Upper lobe of left lung (tissue), 6 donors: ENCODE results near the gene SPRR2F. TPM values are rescaled to one million over a fixed set of nuclear protein-coding genes. Genes with fewer than 3 reads are reported as not detected.
A peak's percentile ranks its signal among the peaks of the same experiment; 100 is the strongest.
"Not testable (repeated sequence)": the region's sequence is repeated elsewhere in the genome, so short reads cannot be mapped to it uniquely, and the experiment has no call there.

ENCODE experiments used
- ATAC-seq, 2 donors: fragments of 200-7000 bp; cut with Tn5 transposase; one replicate each; pipeline ENCODE4 v1.9.1; 2022; ENCODE audit warnings: mild to moderate bottlenecking in 2 of 2, moderate library complexity in 2 of 2; ENCODE audit not compliant: low FRiP score in 2 of 2
- DNase-seq, 2 donors: peaks; one replicate each; pipeline ENCODE4 v3.0.0-alpha.2; 2019 to 2020
- H3K27ac ChIP-seq, 4 donors: fragments of 200-600 bp; sonication (generic); one replicate each; pipeline ENCODE4 v1.5.1; 2016 to 2019
- H3K27me3 ChIP-seq, 4 donors: fragments of 200-600 bp; sonication (generic); one replicate each; pipeline ENCODE4 v1.5.1; 2017 to 2019
- H3K36me3 ChIP-seq, 4 donors: fragments of 200-600 bp; sonication (generic); one replicate each; pipeline ENCODE4 v1.5.1; 2016 to 2019
- H3K4me1 ChIP-seq, 4 donors: fragments of 200-600 bp; sonication (generic); one replicate each; pipeline ENCODE4 v1.5.1; 2018 to 2019
- H3K4me3 ChIP-seq, 4 donors: fragments of 200-600 bp; sonication (generic); one replicate each; pipeline ENCODE4 v1.5.1; 2017 to 2019; ENCODE audit warnings: mild to moderate bottlenecking in 2 of 4, moderate library complexity in 1 of 4
- H3K9me3 ChIP-seq, 4 donors: fragments of 200-600 bp; sonication (generic); one replicate each; pipeline ENCODE4 v1.5.1; 2018 to 2019
- EP300 ChIP-seq, 4 donors: sonication (generic); formaldehyde crosslinking; IDR thresholded peaks; one replicate each; pipeline ENCODE4 v1.5.1; 2017; ENCODE audit warnings: antibody characterized with exemption in 4 of 4, control low read depth in 2 of 4
- POLR2A ChIP-seq, 4 donors: fragments of 450-650 bp; IDR thresholded peaks; one replicate each; pipeline ENCODE4 v1.5.1; 2016 to 2017; ENCODE audit warnings: antibody characterized with exemption in 4 of 4, mild to moderate bottlenecking in 2 of 4
- POLR2AphosphoS5 ChIP-seq, 2 donors: sonication (generic); formaldehyde crosslinking; IDR thresholded peaks; one replicate each; pipeline ENCODE4 v1.5.1; 2017; ENCODE audit warnings: antibody characterized with exemption in 2 of 2
- WGBS, 2 donors: methylation state at CpG; one replicate each; pipeline ENCODE4 v1.1.5; 2017 to 2018; 5-methylcytosine and 5-hydroxymethylcytosine counted together
- total RNA-seq, 6 donors: library from RNA; depleted of rRNA in 4 of 6; stranded (reverse); fragments of >200 nt in 4 of 6; gene quantifications; one replicate each; pipeline versions ENCODE4 v1.1.0 to v1.2.1, GENCODE V29; 2016 to 2021
- TF ChIP-seq, protein P1 (sequence below), 6 experiments: fragments of 450-650 bp in 4 of 6; fragments of 200-600 bp in 2 of 6; sonication (generic) in 2 of 6; IDR thresholded peaks; one replicate each; pipeline ENCODE4 v1.5.1; 2016 to 2019; ENCODE audit warnings: antibody characterized with exemption in 6 of 6
- donor health status: DM: no; HTN: no; CAD: no; lungs with moderate emphysema.
- donor health status: DM: no; HTN: yes; CAD: no; lungs with severe emphysema.

Gene SPRR2F
- total RNA-seq, 6 donors from 2014 or later, result not detected

DNA sequence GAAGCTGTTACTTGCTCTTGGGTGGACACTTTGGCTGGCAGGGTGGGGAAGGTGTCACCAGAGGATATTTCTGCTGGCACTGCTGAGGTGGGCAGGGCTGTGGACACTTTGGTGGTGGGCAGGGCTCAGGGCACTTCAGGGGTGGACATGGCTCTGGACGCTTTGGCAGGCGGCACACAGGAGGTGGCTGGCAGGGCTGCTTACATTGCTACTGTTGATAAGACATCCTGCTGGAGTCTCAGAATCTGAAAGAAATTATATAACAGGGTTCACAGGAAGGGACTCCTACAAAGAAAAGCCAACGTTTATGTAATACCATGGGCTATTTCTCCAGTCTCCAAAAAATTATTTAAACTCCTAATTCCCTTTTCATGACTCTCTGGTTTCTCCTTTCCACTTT, 27.2 kb upstream of the SPRR2F start:
- no peaks in the 10 kb centered on the region for H3K36me3 ChIP-seq
- H3K4me3 ChIP-seq, result no peak overlapping the region
- no peaks in the 10 kb centered on the region for H3K27me3 ChIP-seq
- WGBS, 2 donors, result 53 to 71% methylated on average over 3 of the region's 3 CpGs
- no peaks in the 10 kb centered on the region for H3K9me3 ChIP-seq
- DNase-seq (peak in 1 of 2 donors; percentile 21), ATAC-seq (no peak)
- TF ChIP-seq, protein P1, sequence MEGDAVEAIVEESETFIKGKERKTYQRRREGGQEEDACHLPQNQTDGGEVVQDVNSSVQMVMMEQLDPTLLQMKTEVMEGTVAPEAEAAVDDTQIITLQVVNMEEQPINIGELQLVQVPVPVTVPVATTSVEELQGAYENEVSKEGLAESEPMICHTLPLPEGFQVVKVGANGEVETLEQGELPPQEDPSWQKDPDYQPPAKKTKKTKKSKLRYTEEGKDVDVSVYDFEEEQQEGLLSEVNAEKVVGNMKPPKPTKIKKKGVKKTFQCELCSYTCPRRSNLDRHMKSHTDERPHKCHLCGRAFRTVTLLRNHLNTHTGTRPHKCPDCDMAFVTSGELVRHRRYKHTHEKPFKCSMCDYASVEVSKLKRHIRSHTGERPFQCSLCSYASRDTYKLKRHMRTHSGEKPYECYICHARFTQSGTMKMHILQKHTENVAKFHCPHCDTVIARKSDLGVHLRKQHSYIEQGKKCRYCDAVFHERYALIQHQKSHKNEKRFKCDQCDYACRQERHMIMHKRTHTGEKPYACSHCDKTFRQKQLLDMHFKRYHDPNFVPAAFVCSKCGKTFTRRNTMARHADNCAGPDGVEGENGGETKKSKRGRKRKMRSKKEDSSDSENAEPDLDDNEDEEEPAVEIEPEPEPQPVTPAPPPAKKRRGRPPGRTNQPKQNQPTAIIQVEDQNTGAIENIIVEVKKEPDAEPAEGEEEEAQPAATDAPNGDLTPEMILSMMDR (IDR thresholded peaks at IDR 0.05), result no peak
- TF ChIP-seq POLR2A (IDR thresholded peaks at IDR 0.05), result no peak
- TF ChIP-seq EP300 (IDR thresholded peaks at IDR 0.05), result no peak
- no peak for TF ChIP-seq POLR2AphosphoS5 (IDR thresholded peaks at IDR 0.05)
- H3K4me1 ChIP-seq, result no peaks in the 10 kb centered on the region
- no peak overlapping the region for H3K27ac ChIP-seq

DNA sequence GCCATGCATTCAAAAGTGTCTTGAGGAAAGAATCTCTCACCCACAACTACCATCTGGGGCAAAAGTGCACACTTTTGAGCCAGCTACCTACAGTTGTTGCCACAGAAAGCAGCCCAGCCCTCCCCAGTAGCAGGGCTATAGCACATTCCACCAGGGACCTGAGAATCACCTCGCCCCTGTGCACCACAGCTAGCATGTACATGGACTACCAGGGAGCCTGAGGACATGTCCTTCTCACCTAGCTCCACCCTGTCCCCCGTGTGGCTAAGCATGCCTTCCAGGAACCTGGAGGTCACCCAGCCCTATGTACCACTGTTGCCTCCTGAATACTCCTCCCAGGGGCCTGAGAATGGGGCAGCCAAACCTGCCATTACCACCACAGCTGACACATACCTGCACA, 20.4 kb upstream of the SPRR2F start:
- no peak for ATAC-seq
- no peak overlapping the region for H3K4me3 ChIP-seq
- no peak for DNase-seq
- TF ChIP-seq POLR2A (IDR thresholded peaks at IDR 0.05), result no peak
- TF ChIP-seq POLR2AphosphoS5 (IDR thresholded peaks at IDR 0.05), result no peak
- no peak for TF ChIP-seq EP300 (IDR thresholded peaks at IDR 0.05)
- TF ChIP-seq, protein P1 (IDR thresholded peaks at IDR 0.05), result no peak
- H3K4me1 ChIP-seq, result no peaks in the 10 kb centered on the region
- H3K36me3 ChIP-seq, result no peaks in the 10 kb centered on the region
- H3K27me3 ChIP-seq, result no peaks in the 10 kb centered on the region
- H3K9me3 ChIP-seq, result no peaks in the 10 kb centered on the region
- H3K27ac ChIP-seq, result no peak overlapping the region
- 78% methylated on average over 2 of the region's 2 CpGs; no CpG with 5 or more reads in 1 of the 2 donors for WGBS, 2 donors

DNA sequence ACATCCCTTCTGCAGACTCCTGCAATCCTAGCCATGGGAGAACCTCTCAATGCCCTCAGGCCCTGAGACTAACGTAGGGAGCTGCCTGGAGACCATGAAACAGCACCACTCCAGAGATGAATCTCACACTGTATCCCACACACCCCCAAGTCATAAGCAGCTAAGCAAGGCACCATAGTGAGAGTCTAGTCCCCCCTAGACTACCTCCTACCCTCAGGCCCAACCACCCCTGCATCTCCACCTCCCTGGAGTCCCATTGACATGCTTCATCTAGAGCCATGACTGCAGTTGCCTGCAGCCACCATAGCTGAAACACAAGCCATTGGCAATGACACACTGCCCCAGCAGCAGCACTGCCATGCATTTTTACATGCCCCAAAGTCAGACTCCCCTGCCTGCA, 20.0 kb upstream of the SPRR2F start:
- Histone ChIP-seq H3K9me3 (no peaks in the 10 kb centered on the region), H3K27ac (no peak overlapping the region), H3K36me3 (no peaks in the 10 kb centered on the region), H3K27me3 (no peaks in the 10 kb centered on the region), H3K4me3 (no peak overlapping the region), H3K4me1 (no peaks in the 10 kb centered on the region)
- WGBS, 2 donors, result 70 to 80% methylated on average over 1 of the region's 1 CpG
- no peak for TF ChIP-seq POLR2A (IDR thresholded peaks at IDR 0.05)
- no peak for DNase-seq
- ATAC-seq, result peak in 1 of 2 donors; percentile 65

DNA sequence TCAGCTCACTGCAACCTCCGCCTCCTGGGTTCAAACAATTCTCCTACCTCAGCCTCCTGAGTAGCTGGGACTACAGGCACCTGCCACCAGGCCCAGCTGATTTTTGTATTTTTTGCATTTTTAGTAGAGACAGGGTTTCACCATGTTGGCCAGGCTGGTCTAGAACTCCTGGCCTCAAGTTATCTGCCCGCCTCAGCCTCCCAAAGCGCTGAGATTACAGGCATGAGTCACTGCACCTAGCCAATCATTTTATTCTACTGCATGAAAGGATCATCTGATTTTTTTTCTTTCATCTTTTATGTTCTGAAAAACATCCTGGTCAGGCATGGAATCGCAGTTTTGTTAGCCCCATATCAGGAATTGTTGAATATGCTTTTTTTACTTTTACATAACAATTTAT, 15.4 kb upstream of the SPRR2F start:
- DNase-seq, ATAC-seq, H3K27ac ChIP-seq, H3K36me3 ChIP-seq, H3K27me3 ChIP-seq, H3K4me1 ChIP-seq, H3K4me3 ChIP-seq, H3K9me3 ChIP-seq: not testable (repeated sequence)
- 93 to 94% methylated on average over 4 of the region's 4 CpGs for WGBS, 2 donors

DNA sequence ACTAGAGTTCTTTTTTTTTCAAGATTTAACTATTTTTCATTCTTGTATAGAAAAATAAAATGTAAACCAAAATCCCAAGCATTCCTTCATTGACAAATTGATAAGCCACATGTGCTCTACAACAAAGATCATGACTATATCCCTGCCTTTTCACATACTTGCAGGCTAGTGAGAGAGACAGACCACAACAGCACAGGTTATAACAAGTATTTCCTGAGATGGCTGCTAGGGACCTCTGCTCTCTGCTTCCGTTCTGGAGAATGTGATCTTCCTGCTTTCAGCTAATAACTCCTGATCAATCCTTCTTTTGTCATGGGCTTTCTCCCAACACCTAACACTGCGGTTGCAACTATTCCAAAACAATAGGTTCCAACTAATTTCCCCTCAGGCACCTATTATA, 14.0 kb upstream of the SPRR2F start:
- ATAC-seq, result no peak
- H3K4me1 ChIP-seq, result no peaks in the 10 kb centered on the region
- no peak for TF ChIP-seq EP300 (IDR thresholded peaks at IDR 0.05)
- TF ChIP-seq, protein P1 (IDR thresholded peaks at IDR 0.05), result no peak
- no peak for TF ChIP-seq POLR2AphosphoS5 (IDR thresholded peaks at IDR 0.05)
- no peak for TF ChIP-seq POLR2A (IDR thresholded peaks at IDR 0.05)
- H3K4me3 ChIP-seq, result no peak overlapping the region
- WGBS, 2 donors, result 61 to 63% methylated on average over 2 of the region's 2 CpGs
- H3K9me3 ChIP-seq, result no peaks in the 10 kb centered on the region
- H3K27ac ChIP-seq, result no peak overlapping the region
- no peaks in the 10 kb centered on the region for H3K27me3 ChIP-seq
- no peaks in the 10 kb centered on the region for H3K36me3 ChIP-seq
- no peak for DNase-seq

DNA sequence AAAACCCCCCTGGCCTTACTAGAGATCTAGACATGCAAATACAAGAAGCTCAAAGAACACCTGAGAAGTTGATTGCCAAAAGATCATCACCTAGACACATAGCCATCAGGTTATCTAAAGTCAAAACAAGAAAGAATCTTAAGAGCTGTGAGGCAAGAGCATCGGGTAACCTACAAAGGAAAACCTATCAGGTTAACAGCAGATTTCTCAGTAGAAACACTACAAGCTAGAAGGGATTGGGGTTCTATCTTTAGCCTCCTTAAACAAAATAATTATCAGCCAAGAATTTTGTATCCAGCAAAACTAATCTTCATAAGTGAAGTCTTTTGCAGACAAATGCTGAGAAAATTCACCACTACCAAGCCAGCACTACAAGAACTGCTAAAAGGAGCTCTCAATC, 12.2 kb upstream of the SPRR2F start:
- no peaks in the 10 kb centered on the region for H3K27me3 ChIP-seq
- no peaks in the 10 kb centered on the region for H3K9me3 ChIP-seq
- H3K4me1 ChIP-seq, result no peaks in the 10 kb centered on the region
- 95 to 97% methylated on average over 1 of the region's 1 CpG for WGBS, 2 donors
- no peaks in the 10 kb centered on the region for H3K36me3 ChIP-seq
- no peak for TF ChIP-seq POLR2A (IDR thresholded peaks at IDR 0.05)
- no peak for TF ChIP-seq EP300 (IDR thresholded peaks at IDR 0.05)
- TF ChIP-seq, protein P1 (IDR thresholded peaks at IDR 0.05), result no peak
- TF ChIP-seq POLR2AphosphoS5 (IDR thresholded peaks at IDR 0.05), result no peak
- H3K27ac ChIP-seq, result no peak overlapping the region
- H3K4me3 ChIP-seq, result no peak overlapping the region
- ATAC-seq (no peak), DNase-seq (no peak)

DNA sequence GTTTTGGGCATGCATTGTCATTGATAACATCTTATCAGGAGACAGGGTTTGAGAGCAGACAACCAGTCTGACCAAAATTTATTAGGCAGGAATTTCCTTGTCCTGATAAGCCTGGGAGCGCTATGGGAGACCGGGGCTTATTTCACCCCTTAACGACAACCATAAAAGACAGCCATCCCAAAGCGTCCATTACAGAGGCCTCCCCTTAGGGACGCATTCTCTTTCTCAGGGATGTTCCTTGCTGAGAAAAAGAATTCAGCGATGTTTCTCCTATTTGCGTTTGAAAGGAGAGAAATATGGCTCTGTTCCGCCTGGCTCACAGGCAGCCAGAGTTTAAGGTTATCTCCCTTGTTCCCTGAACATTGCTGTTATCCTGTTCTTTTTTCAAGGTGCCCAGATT, 10.5 kb upstream of the SPRR2F start:
- not testable (repeated sequence) for ATAC-seq, H3K27ac ChIP-seq, H3K27me3 ChIP-seq, H3K9me3 ChIP-seq, DNase-seq, H3K4me1 ChIP-seq, H3K4me3 ChIP-seq, H3K36me3 ChIP-seq
- WGBS, 2 donors, result 80 to 82% methylated on average over 8 of the region's 8 CpGs
